GM19467 (cell line): Measurements from ENCODE around the gene NISCH.
A peak's percentile ranks its signal among the peaks of the same experiment; 100 is the strongest.

Source experiments
- ATAC-seq: cut with Tn5 transposase; IDR thresholded peaks from one replicate; pipeline ENCODE4 v1.9.1; 2021; ENCODE audit warnings: mild to moderate bottlenecking, moderate library complexity; ENCODE audit not compliant: unreplicated experiment

The NISCH gene

GRCh38 chr3:52536112-52536368 lies 80.6 kb downstream of the NISCH start:
- ATAC-seq: no peak

- peak; percentile 80 for ATAC-seq
Observed at GRCh38 chr3:52536369-52537164, 81.2 kb downstream of the NISCH start, which contains the start of gene UQCC5. Gene UQCC5 (plus strand): TSS chr3:52536605. CDS start chr3:52536756, 151 bp downstream.

DNA sequence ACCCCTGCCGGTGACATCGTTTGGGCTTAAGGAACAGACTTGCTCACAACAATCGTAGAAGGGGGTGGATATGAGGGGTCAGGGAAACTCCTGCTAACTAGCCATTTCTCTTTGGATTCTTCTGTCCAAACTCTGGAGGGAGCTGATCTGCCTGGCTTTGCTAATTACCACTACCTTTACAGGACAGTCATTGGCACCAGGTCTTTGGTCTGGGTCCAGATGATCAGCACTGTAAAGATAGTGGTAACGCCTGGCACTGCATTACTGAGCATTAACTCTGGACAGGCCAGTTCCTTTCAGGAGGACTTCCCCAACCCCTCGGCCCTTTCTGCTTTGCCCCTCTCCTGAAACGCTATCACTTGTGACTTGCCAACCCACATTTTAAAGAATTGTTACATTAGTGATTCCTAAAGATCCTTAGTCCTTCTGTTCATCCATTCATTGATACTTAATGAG lies 81.8 kb downstream of the NISCH start:
- no peak for ATAC-seq

DNA sequence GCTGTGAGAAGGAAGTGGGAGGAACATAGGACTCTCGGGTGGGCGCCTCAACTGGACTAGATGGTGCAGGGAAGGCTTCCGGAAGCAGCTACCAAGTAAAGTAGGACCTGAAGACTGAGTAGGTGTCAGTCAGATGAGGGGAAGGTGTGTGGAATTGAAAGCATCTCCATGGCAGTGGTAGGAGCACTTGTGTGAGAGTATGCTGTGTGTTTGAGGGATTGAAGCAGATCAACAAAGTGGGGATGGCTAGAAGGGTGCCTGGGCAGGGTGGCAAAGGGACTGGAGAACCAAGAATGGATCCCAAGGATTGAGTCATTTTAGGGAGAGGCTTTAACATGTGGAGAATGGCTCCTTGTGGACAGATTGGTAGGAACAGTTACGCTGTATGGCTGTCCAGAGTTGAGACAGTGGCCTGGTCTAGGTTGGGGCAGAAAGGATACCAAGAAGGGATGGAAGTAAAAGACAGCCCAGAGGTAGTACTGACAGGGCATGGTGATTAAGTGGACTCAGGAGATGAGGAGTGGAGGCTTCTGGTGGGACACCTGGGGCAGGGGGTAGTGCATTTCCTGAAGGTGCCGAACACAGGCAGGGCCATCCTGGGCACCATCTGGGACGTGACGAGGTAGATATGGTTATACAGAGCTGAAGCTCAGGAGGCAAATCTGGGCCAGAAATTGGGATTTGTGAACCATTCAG lies 82.5 kb downstream of the NISCH start:
- no peak for ATAC-seq

DNA sequence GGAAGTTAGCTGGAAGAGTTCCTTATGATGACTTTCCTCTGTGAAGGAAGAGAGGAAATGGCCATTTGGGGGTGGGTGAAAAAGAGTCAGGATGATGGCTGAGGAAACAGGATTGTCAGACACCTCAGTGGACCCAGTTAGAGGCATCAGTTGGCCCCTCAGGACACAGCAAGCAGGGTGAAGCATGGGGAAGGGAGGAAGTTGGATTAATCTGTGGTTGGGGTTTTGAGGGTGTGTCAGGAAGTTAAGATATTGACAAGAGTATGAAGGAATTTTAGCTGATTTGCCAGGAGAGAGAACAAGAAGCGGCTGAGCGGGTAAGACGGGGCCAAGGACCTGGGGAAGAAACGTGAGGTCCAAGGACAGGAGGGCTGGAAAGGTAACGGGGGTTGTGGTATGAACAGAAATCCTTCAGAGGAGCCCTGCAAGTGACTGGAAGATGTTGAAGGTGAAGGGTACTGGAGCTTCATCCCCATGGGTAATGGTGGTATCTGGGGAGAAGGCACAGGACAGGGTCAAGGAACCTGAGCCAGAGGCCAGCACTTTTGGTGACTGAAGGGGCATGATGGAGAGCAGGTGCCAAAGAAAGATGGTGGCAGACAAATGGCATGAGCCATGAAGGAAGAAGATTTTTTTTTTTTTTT lies 83.7 kb downstream of the NISCH start:
- no peak for ATAC-seq

- ATAC-seq: no peak
Observed at GRCh38 chr3:52541050-52541449, 85.6 kb downstream of the NISCH start.
